ENCODE measurements around the gene DGKB.

- TF ChIP-seq CTCF (conservative IDR thresholded peaks at IDR 0.05) = no peak
- TF ChIP-seq EZH2 (IDR thresholded peaks at IDR 0.05; ENCODE audit: low read depth) = no peak
Observed at GRCh38 chr7:14690075-14690474, 212.5 kb downstream of the DGKB start.

Data from PC-9 (cell line).